H1 (cell line): Measurements from ENCODE around the gene ZNF69. TPM values are rescaled to one million over a fixed set of nuclear protein-coding genes. Genes with fewer than 3 reads are reported as not detected.

ENCODE experiments used
- CTCF ChIA-PET: fragments of 300-600 bp; sonication (Branson Sonifier 250); formaldehyde crosslinking; loops from one replicate; lab custom pipeline; 2021; ENCODE audit not compliant: partially characterized antibody; lab: Charles Lee
- POLR2A ChIA-PET: fragments of 300-600 bp; sonication (Branson Sonifier 250); formaldehyde crosslinking; loops from one replicate; lab custom pipeline; 2021; ENCODE audit warnings: inconsistent platforms; ENCODE audit not compliant: partially characterized antibody; lab: Charles Lee
- DNase-seq, 2 experiments: peaks; one replicate each; pipeline versions ENCODE4 v3.0.0 to v3.0.0-alpha.2; 2010 to 2022; ENCODE audit warnings: low spot score in 2 of 2, low read depth in 1 of 2, mixed read lengths in 1 of 2
- FAIRE-seq: peaks from 2 replicates; lab custom pipeline; 2011; peaks lifted over from hg19 to GRCh38; lab: Jason Lieb, UNC
- H2AFZ ChIP-seq: 2 replicates; pipeline ENCODE4 v1.8.1; 2012; ENCODE audit warnings: low read length, inconsistent platforms
- H2AK5ac ChIP-seq: 2 replicates; pipeline ENCODE4 v1.6.1; 2013; ENCODE audit warnings: low read depth, low read length
- H2BK120ac ChIP-seq: replicated peaks from 2 replicates; pipeline ENCODE3; 2013; ENCODE audit warnings: low read depth, low read length, inconsistent platforms
- H2BK12ac ChIP-seq: 2 replicates; pipeline ENCODE4 v1.6.1; 2013; ENCODE audit warnings: low read depth, low read length
- H2BK15ac ChIP-seq: 2 replicates; pipeline ENCODE4 v1.6.1; 2013; ENCODE audit warnings: low read length
- H2BK20ac ChIP-seq: 2 replicates; pipeline ENCODE4 v1.6.1; 2013; ENCODE audit warnings: low read length
- H2BK5ac ChIP-seq: 2 replicates; pipeline ENCODE4 v1.6.1; 2013; ENCODE audit warnings: low read depth, low read length
- H3K14ac ChIP-seq: 2 replicates; pipeline ENCODE4 v1.6.1; 2013; ENCODE audit warnings: inconsistent platforms; ENCODE audit not compliant: insufficient read length
- H3K18ac ChIP-seq: 2 replicates; pipeline ENCODE4 v1.6.1; 2013; ENCODE audit warnings: low read length; ENCODE audit errors: extremely low read depth
- H3K23ac ChIP-seq: 2 replicates; pipeline ENCODE4 v1.6.1; 2013; ENCODE audit warnings: inconsistent platforms; ENCODE audit not compliant: insufficient read length
- H3K23me2 ChIP-seq: 2 replicates; pipeline ENCODE4 v1.6.1; 2013; ENCODE audit warnings: low read depth, low read length
- H3K27ac ChIP-seq: 2 replicates; pipeline ENCODE4 v1.6.1; 2011; ENCODE audit warnings: low read depth, low read length, inconsistent platforms
- H3K27me3 ChIP-seq, 4 experiments: replicated peaks in 1 of 4; 1 replicate in 1 of 4; 2 replicates in 3 of 4; pipeline versions ENCODE4 v1.6.1 to v1.8.1; 2011 to 2013; ENCODE audit warnings: low read length in 3 of 4, mild to moderate bottlenecking in 3 of 4, inconsistent platforms in 2 of 4, mixed read lengths in 2 of 4, moderate library complexity in 1 of 4; ENCODE audit not compliant: control insufficient read depth in 3 of 4, insufficient read depth in 3 of 4; ENCODE audit errors: extremely low read depth in 1 of 4
- H3K36me3 ChIP-seq, 4 experiments: 2 replicates each; pipeline versions ENCODE4 v1.6.1 to v1.8.1; 2011 to 2013; ENCODE audit warnings: mild to moderate bottlenecking in 4 of 4, low read length in 3 of 4, moderate library complexity in 2 of 4, control low read depth in 1 of 4, inconsistent platforms in 1 of 4; ENCODE audit not compliant: insufficient read depth in 4 of 4, control insufficient read depth in 2 of 4
- H3K4ac ChIP-seq: replicated peaks from 2 replicates; pipeline ENCODE3; 2013; ENCODE audit warnings: low read length, low read depth, mixed read lengths, inconsistent platforms; ENCODE audit not compliant: insufficient read length
- H3K4me1 ChIP-seq, 4 experiments: replicated peaks in 1 of 4; 1 replicate in 1 of 4; 2 replicates in 3 of 4; pipeline versions ENCODE4 v1.6.1 to v1.8.1; 2011 to 2013; ENCODE audit warnings: low read length in 3 of 4, inconsistent platforms in 2 of 4, mixed read lengths in 1 of 4; ENCODE audit not compliant: insufficient read depth in 4 of 4, control insufficient read depth in 3 of 4
- H3K4me2 ChIP-seq, 2 experiments: 2 replicates each; pipeline versions ENCODE4 v1.6.1 to v1.8.1; 2011 to 2013; ENCODE audit warnings: low read depth in 2 of 2, low read length in 2 of 2, control low read depth in 1 of 2, inconsistent platforms in 1 of 2, mild to moderate bottlenecking in 1 of 2; ENCODE audit not compliant: insufficient read depth in 1 of 2
- H3K4me3 ChIP-seq, 4 experiments: fragments of 200-600, 300-600 bp in 1 of 4; sonication (generic), shearing (Covaris generic), sonication (Bioruptor Twin) in 1 of 4; 2 replicates each; pipeline versions ENCODE4 v1.5.1 to v1.8.1; 2011 to 2016; ENCODE audit warnings: low read length in 4 of 4, low read depth in 3 of 4, control low read depth in 2 of 4, inconsistent platforms in 2 of 4, mild to moderate bottlenecking in 2 of 4, mixed read lengths in 1 of 4, moderate library complexity in 1 of 4; ENCODE audit not compliant: insufficient read depth in 2 of 4; ENCODE audit errors: extremely low read depth in 1 of 4
- H3K56ac ChIP-seq: replicated peaks from 2 replicates; pipeline ENCODE3; 2013; ENCODE audit warnings: low read depth, mild to moderate bottlenecking, mixed read lengths, low read length, inconsistent platforms; ENCODE audit not compliant: insufficient read length
- H3K79me1 ChIP-seq: 2 replicates; pipeline ENCODE4 v1.6.1; 2013; ENCODE audit warnings: low read depth, low read length, control low read depth
- H3K79me2 ChIP-seq, 2 experiments: 2 replicates each; pipeline versions ENCODE4 v1.6.1 to v1.8.1; 2012 to 2013; ENCODE audit warnings: low read length in 2 of 2, mild to moderate bottlenecking in 2 of 2, inconsistent platforms in 1 of 2; ENCODE audit not compliant: insufficient read depth in 2 of 2, control insufficient read depth in 1 of 2
- H3K9ac ChIP-seq, 4 experiments: replicated peaks in 1 of 4; 1 replicate in 1 of 4; 2 replicates in 3 of 4; pipeline versions ENCODE4 v1.6.1 to v1.8.1; 2011 to 2013; ENCODE audit warnings: low read depth in 3 of 4, low read length in 3 of 4, control low read depth in 2 of 4, mild to moderate bottlenecking in 2 of 4, moderate library complexity in 2 of 4, inconsistent platforms in 1 of 4; ENCODE audit errors: extremely low read depth in 1 of 4
- H3K9me3 ChIP-seq, 2 experiments: 2 replicates each; pipeline versions ENCODE4 v1.6.1 to v1.8.1; 2012 to 2013; ENCODE audit warnings: mild to moderate bottlenecking in 2 of 2, moderate library complexity in 2 of 2, control low read depth in 1 of 2, inconsistent platforms in 1 of 2, low read depth in 1 of 2, low read length in 1 of 2, mixed read lengths in 1 of 2; ENCODE audit not compliant: insufficient read depth in 2 of 2
- H4K20me1 ChIP-seq, 2 experiments: replicated peaks in 1 of 2; 2 replicates each; pipeline versions ENCODE3 to v1.8.1; 2011 to 2013; ENCODE audit warnings: inconsistent platforms in 2 of 2, low read length in 2 of 2, mild to moderate bottlenecking in 1 of 2; ENCODE audit not compliant: insufficient read depth in 2 of 2, control insufficient read depth in 1 of 2
- H4K5ac ChIP-seq: 2 replicates; pipeline ENCODE4 v1.6.1; 2013; ENCODE audit warnings: low read length, low read depth, mixed read lengths, inconsistent platforms; ENCODE audit not compliant: insufficient read length
- H4K8ac ChIP-seq: 2 replicates; pipeline ENCODE4 v1.8.0; 2013; ENCODE audit warnings: mild to moderate bottlenecking, moderate library complexity, low read length, inconsistent platforms; ENCODE audit not compliant: insufficient read depth; ENCODE audit errors: extremely low read depth
- H4K91ac ChIP-seq: replicated peaks from 2 replicates; pipeline ENCODE3; 2013; ENCODE audit warnings: low read length, mixed read lengths, inconsistent platforms; ENCODE audit not compliant: insufficient read length
- BACH1 ChIP-seq: IDR thresholded peaks from 2 replicates; pipeline ENCODE4 v1.6.1; 2012; ENCODE audit warnings: low read length, improper control_type of control experiment
- CBX5 ChIP-seq: fragments of 300-800, 300-1000 bp; sonication (generic); IDR thresholded peaks from 2 replicates; pipeline ENCODE4 v1.7.1; 2016; ENCODE audit warnings: antibody characterized with exemption, low read length, low read depth
- CBX8 ChIP-seq: fragments of 300-800, 300-1000 bp; sonication (generic); IDR thresholded peaks from 2 replicates; pipeline ENCODE4 v1.7.1; 2016; ENCODE audit warnings: low read depth, low read length, borderline replicate concordance
- EZH2 ChIP-seq: fragments of 200-600 bp; sonication (generic); IDR thresholded peaks from 2 replicates; pipeline ENCODE4 v1.7.1; 2012; ENCODE audit warnings: low read depth, mild to moderate bottlenecking, moderate library complexity, low read length, inconsistent platforms; ENCODE audit not compliant: severe bottlenecking
- POLR2A ChIP-seq, 2 experiments: IDR thresholded peaks; 1 replicate in 1 of 2; 2 replicates in 1 of 2; pipeline ENCODE4 v1.6.1; 2011; ENCODE audit warnings: low read depth in 2 of 2, low read length in 2 of 2, mild to moderate bottlenecking in 2 of 2; ENCODE audit errors: control extremely low read depth in 1 of 2
- RNF2 ChIP-seq: fragments of 200-900, 300-1000 bp; sonication (generic); IDR thresholded peaks from 2 replicates; pipeline ENCODE4 v1.7.1; 2016; ENCODE audit warnings: borderline replicate concordance, low read depth, mild to moderate bottlenecking, antibody characterized with exemption, low read length; ENCODE audit not compliant: poor library complexity, severe bottlenecking; ENCODE audit errors: missing control alignments
- SP2 ChIP-seq: IDR thresholded peaks from 2 replicates; pipeline ENCODE4 v1.6.1; 2012; ENCODE audit warnings: mild to moderate bottlenecking, low read length, inconsistent platforms
- TAF1 ChIP-seq: IDR thresholded peaks from 2 replicates; pipeline ENCODE4 v1.6.1; 2011; ENCODE audit warnings: mild to moderate bottlenecking, low read depth, low read length
- WGBS, 2 experiments: shearing (Covaris generic) in 1 of 2; methylation state at CpG; one replicate each; pipeline versions ENCODE4 v1.1.6 to v1.1.7; 2013 to 2015; ENCODE audit warnings: low lambda C conversion rate in 2 of 2, mixed read lengths in 2 of 2, inconsistent platforms in 1 of 2, low coverage in 1 of 2, missing lambda C conversion rate in 1 of 2; ENCODE audit not compliant: insufficient replicate concordance in 2 of 2, insufficient coverage in 1 of 2, insufficient read length in 1 of 2; ENCODE audit errors: extremely low coverage in 1 of 2, missing lambda C conversion rate in 1 of 2; 5-methylcytosine and 5-hydroxymethylcytosine counted together
- polyA plus RNA-seq, 7 experiments: library from polyadenylated mRNA; depleted of rRNA in 3 of 7; stranded (reverse) in 5 of 7; unstranded in 2 of 7; fragments of >200 nt in 5 of 7; fragments of 200-250 nt in 2 of 7; gene quantifications; 1 replicate in 5 of 7; 2 replicates in 1 of 7; 4 replicates in 1 of 7; pipeline versions ENCODE4 v1.2.1 to v1.2.3, GENCODE V29; 2011 to 2013; ENCODE audit warnings: missing spikeins in 2 of 7, mixed read lengths in 2 of 7
- total RNA-seq: library from RNA; stranded (reverse); fragmentation: NEBNext Ultra II Directional; extraction: Animal tissue kit (Norgen Biotek cat#: 25700); gene quantifications from 2 replicates; pipeline ENCODE4 v1.2.1, GENCODE V29; 2021

Gene ZNF69
- total and polyA plus RNA-seq, 2 of the 8 experiments (the other 6 are each of a cell fraction or from before 2014, with no cell fraction given): 5.6 to 22.8 TPM

DNA sequence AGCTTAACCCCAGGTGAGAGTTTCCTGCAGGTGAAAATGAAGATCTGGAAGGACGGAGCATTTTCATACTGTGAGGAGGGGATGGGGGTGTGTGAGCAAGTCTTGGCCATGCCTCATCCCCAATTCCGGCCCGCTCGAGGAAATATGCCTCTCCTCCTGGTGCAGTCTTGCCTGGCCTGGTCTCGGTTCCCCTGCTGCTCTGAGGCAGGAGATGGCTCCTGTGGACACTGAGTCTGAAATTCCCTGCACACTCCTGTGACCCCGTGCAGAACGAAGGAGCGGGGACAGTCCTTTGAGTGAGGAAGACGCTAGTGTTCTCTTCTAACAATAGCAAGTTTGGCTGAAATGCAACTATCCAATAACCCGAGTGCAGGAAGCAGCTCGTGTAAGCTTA is 39.4 kb upstream of the ZNF69 start:
- Histone ChIP-seq H3K27me3 (no peaks in the 10 kb centered on the region), H2BK5ac (no peak overlapping the region), H3K27ac (no peak overlapping the region), H3K18ac (no peak overlapping the region), H3K4me1 (no peaks in the 10 kb centered on the region), H3K9ac (no peak overlapping the region), H2BK12ac (no peak overlapping the region), H3K23me2 (no peaks in the 10 kb centered on the region), H2BK15ac (no peak overlapping the region), H3K14ac (no peak overlapping the region), H2AFZ (no peak overlapping the region), H3K23ac (no peak overlapping the region), H4K20me1 (no peaks in the 10 kb centered on the region), H4K91ac (no peak overlapping the region), H2AK5ac (no peak overlapping the region), H3K36me3 (no peaks in the 10 kb centered on the region), H3K4ac (no peak overlapping the region), H2BK120ac (no peak overlapping the region), H3K4me3 (no peak overlapping the region), H4K8ac (no peak overlapping the region), H3K9me3 (peaks cover 8 to 33% of the 10 kb centered on the region in 2 experiments; a peak in 3 of 4 replicates), H3K56ac (no peak overlapping the region), H3K79me2 (no peaks in the 10 kb centered on the region), H4K5ac (no peak overlapping the region), H3K4me2 (no peak overlapping the region)
- WGBS, 2 experiments: 93% methylated on average over 11 of the region's 11 CpGs; no CpG with 5 or more reads in 1 of the 2 experiments
- ChIA-PET CTCF (interaction anchor here (0.8 to 2.6 kb wide), 5 partner anchors 10 to 50 kb away, joined by 3 to 10 read pairs (median 3); partner anchors contain the start of gene ZNF491), POLR2A (interaction anchor here (0.6 to 1.7 kb wide), 3 partner anchors 251 to 348 kb away, joined by 3 to 4 read pairs (median 3); partner anchors contain the start of genes ZNF20 and ZNF627)
- no peak for FAIRE-seq
- DNase-seq: no peak
- no peak for TF ChIP-seq TAF1
- no peak for TF ChIP-seq EZH2
- no peak for TF ChIP-seq BACH1
- no peak for TF ChIP-seq SP2
- TF ChIP-seq CBX5: no peak
- no peak for TF ChIP-seq CBX8
- TF ChIP-seq RNF2: no peak
- TF ChIP-seq POLR2A (IDR thresholded peaks at IDR 0.05; ENCODE audit: control extremely low read depth in 1 of 2, low read depth in 2 of 2, low read length in 2 of 2): no peak
- TF ChIP-seq, all 59 proteins: peak for 0
- Histone ChIP-seq H2BK20ac (no peak overlapping the region), H3K79me1 (no peaks in the 10 kb centered on the region)
